NCI-H1417 treated with DMSO at 0.1 percent for 48 hours (cell line): Measurements from ENCODE around the gene TRMT6.

Experiments
- DNase-seq: peaks from one replicate; lab custom pipeline; 2025; lab: John Stamatoyannopoulos, UW

TRMT6 gene

GRCh38 chr20:5950271-5951031, at the start of gene TRMT6, which contains the start of gene MCM8:
TRMT6 (minus strand) TSS chr20:5950533; CDS start chr20:5950405, 128 bp downstream.
MCM8 (plus strand) TSS chr20:5950652; CDS start chr20:5952016, 1,364 bp downstream.
- peak; percentile 88 for DNase-seq

GRCh38 chr20:5999783-6000182, 49.5 kb upstream of the TRMT6 start:
- no peak for DNase-seq

- DNase-seq: no peak
Observed at GRCh38 chr20:5996765-5997164, 46.4 kb upstream of the TRMT6 start.

- no peak for DNase-seq
Observed at GRCh38 chr20:5991623-5992441, 41.5 kb upstream of the TRMT6 start.

- no peak for DNase-seq
Observed at GRCh38 chr20:5990946-5991345, 40.6 kb upstream of the TRMT6 start.

GRCh38 chr20:5989539-5989938, 39.2 kb upstream of the TRMT6 start:
- no peak for DNase-seq

- no peak for DNase-seq
Observed at GRCh38 chr20:5987383-5987782, 37.0 kb upstream of the TRMT6 start.

- DNase-seq: no peak
Observed at GRCh38 chr20:5980720-5981538, 30.6 kb upstream of the TRMT6 start.

GRCh38 chr20:5979801-5980200, 29.5 kb upstream of the TRMT6 start:
- no peak for DNase-seq

- no peak for DNase-seq
Observed at GRCh38 chr20:5977975-5978374, 27.6 kb upstream of the TRMT6 start.

- DNase-seq: no peak
Observed at GRCh38 chr20:5977223-5977622, 26.9 kb upstream of the TRMT6 start.

- no peak for DNase-seq
Observed at GRCh38 chr20:5975778-5976177, 25.4 kb upstream of the TRMT6 start.

GRCh38 chr20:5974531-5974930, 24.2 kb upstream of the TRMT6 start:
- DNase-seq: no peak

- no peak for DNase-seq
Observed at GRCh38 chr20:5973971-5974370, 23.6 kb upstream of the TRMT6 start.

- DNase-seq: no peak
Observed at GRCh38 chr20:5973172-5973571, 22.8 kb upstream of the TRMT6 start.

- no peak for DNase-seq
Observed at GRCh38 chr20:5971203-5971602, 20.9 kb upstream of the TRMT6 start.

GRCh38 chr20:5970381-5970780, 20.0 kb upstream of the TRMT6 start:
- no peak for DNase-seq

- DNase-seq: no peak
Observed at GRCh38 chr20:5969940-5970339, 19.6 kb upstream of the TRMT6 start.

GRCh38 chr20:5969348-5969935, 19.1 kb upstream of the TRMT6 start:
- DNase-seq: no peak

- no peak for DNase-seq
Observed at GRCh38 chr20:5968462-5968861, 18.1 kb upstream of the TRMT6 start.

- DNase-seq: no peak
Observed at GRCh38 chr20:5967469-5967868, 17.1 kb upstream of the TRMT6 start.

- DNase-seq: no peak
Observed at GRCh38 chr20:5949943-5950270, 426 bp downstream of the TRMT6 start.
